Measurements from ENCODE around the gene DMAC2. TPM values are rescaled to one million over a fixed set of nuclear protein-coding genes. Genes with fewer than 3 reads are reported as not detected.
A peak's percentile ranks its signal among the peaks of the same experiment; 100 is the strongest.
"Not testable (repeated sequence)": the region's sequence is repeated elsewhere in the genome, so short reads cannot be mapped to it uniquely, and the experiment has no call there.

DMAC2 gene
- 10 to 100 TPM; 52.9 to 71.5 TPM for total RNA-seq
- polyA plus RNA-seq (2013, experiment 1 of 2): 82.8 TPM
- polyA plus RNA-seq (2013, experiment 2 of 2): 72.9 TPM
- long read RNA-seq, experiment 1, partial matches to known transcripts: 23 of 31 reads
- long read RNA-seq, experiment 1, other reads (novel, unspliced or antisense): 1 of 31 reads
- long read RNA-seq, experiment 2, transcript DMAC2-201 (6 exons, 1,692 nt): major isoform, 26 of 88 reads
- long read RNA-seq, experiment 2, transcript DMAC2-208 (5 exons, 979 nt): major isoform, 26 of 88 reads
- long read RNA-seq, experiment 2, partial matches to known transcripts: 15 of 88 reads
- long read RNA-seq, experiment 2, other reads (novel, unspliced or antisense): 10 of 88 reads
- long read RNA-seq, experiment 3, transcript DMAC2-201 (6 exons, 1,692 nt): major isoform, 180 of 234 reads
- long read RNA-seq, experiment 3, transcript DMAC2-210 (5 exons, 1,622 nt): minor isoform, 15 of 234 reads
- long read RNA-seq, experiment 3, partial matches to known transcripts: 17 of 234 reads
- long read RNA-seq, experiment 3, other reads (novel, unspliced or antisense): 11 of 234 reads
- long read RNA-seq, experiment 4, transcript DMAC2-208 (5 exons, 979 nt): major isoform, 81 of 293 reads
- long read RNA-seq, experiment 4, transcript DMAC2-201 (6 exons, 1,692 nt): minor isoform, 54 of 293 reads
- long read RNA-seq, experiment 4, transcript DMAC2-204 (4 exons, 1,454 nt): minor isoform, 10 of 293 reads
- long read RNA-seq, experiment 4, transcript DMAC2-216 (1 exons, 1,727 nt): minor isoform, 9 of 293 reads
- long read RNA-seq, experiment 4, partial matches to known transcripts: 5 of 293 reads
- long read RNA-seq, experiment 4, other reads (novel, unspliced or antisense): 125 of 293 reads

DNA sequence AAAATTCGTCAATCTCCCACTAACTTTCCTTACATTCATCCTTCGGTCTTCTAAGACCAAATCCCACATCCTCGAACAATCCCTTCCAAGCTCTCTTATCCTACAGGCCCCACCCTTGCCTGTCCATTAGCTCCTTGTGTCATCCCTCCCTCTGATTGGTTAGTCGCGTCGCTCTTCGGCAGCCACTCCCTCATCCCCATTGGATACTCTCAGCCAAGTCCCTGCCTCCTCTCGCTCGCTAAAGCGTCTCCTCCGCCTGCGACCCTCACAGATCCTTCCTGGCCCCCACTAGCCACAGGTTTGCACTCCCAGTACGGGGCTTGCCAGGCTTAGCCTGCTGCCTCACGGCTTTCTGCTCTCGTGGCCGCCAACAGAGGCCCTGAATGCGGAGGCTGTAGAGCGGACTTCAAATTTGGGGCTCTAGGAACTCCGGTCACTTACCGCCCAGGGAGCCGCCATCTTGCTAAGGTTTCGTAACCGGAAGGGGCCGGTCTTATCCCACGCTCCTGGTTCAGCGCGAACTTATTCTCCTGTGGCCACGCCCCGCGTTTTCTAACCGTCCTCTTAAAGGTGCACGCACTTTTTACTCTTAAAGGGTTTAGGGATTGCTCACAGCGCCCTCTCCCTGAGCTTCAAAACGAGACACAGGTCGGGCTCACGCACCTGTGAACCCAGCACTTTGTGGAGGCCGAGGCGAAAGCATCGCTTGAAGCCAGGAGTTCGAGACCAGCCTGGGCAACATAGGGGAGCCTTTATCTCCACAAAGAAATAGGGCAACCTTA, at the start of gene DMAC2:
Gene DMAC2, minus strand, starts transcription at position 472 of the 782 bp plus-strand sequence. Its CDS starts 13 bp downstream, at position 459.
- WGBS, 2 experiments (ENCODE audit: insufficient coverage in 1 of 2, insufficient read length in 1 of 2): 2% methylated on average over 35 to 40 of the region's 40 CpGs
- peak; percentile 98 for DNase-seq
- H3K36me3 Mint-ChIP-seq (ENCODE audit: low read depth): peaks cover 15% of the 10 kb centered on the region
- peak within 1 kb of the TSS; percentile 90 for H3K27ac ChIP-seq (ENCODE audit: low read depth, low read length)
- H3K27me3 ChIP-seq (ENCODE audit: control insufficient read depth, insufficient read depth, low read length, poor library complexity, severe bottlenecking): no peaks in the 10 kb centered on the region
- TF ChIP-seq CTCF (conservative IDR thresholded peaks at IDR 0.05): peak; percentile 68
- H3K36me3 ChIP-seq (ENCODE audit: control insufficient read depth, insufficient read depth, low read length): peaks cover 7% of the 10 kb centered on the region
- H3K9ac ChIP-seq (ENCODE audit: extremely low read depth, low read length, poor library complexity, severe bottlenecking): peak within 1 kb of the TSS; percentile 96
- H3K9me3 Mint-ChIP-seq: no peaks in the 10 kb centered on the region
- peaks cover 6% of the 10 kb centered on the region for H3K4me1 Mint-ChIP-seq
- H3K27ac Mint-ChIP-seq: no peak within 1 kb of the TSS
- peaks cover 18% of the 10 kb centered on the region for H3K27me3 Mint-ChIP-seq (ENCODE audit: insufficient read depth)
- H3K9me3 ChIP-seq (ENCODE audit: control insufficient read depth, low read length): no peaks in the 10 kb centered on the region
- H3K4me3 ChIP-seq (ENCODE audit: low read length): peak within 1 kb of the TSS; percentile 98
- no peak within 1 kb of the TSS for H3K4me3 Mint-ChIP-seq
- H3K4me1 ChIP-seq (ENCODE audit: control insufficient read depth, insufficient read depth, low read length): no peaks in the 10 kb centered on the region

GRCh38 chr19:41486953-41487352, 47.2 kb upstream of the DMAC2 start:
- H3K9ac ChIP-seq (ENCODE audit: extremely low read depth, low read length, poor library complexity, severe bottlenecking); H3K27me3 ChIP-seq (ENCODE audit: control insufficient read depth, insufficient read depth, low read length, poor library complexity, severe bottlenecking); H3K4me1 Mint-ChIP-seq; H3K4me1 ChIP-seq (ENCODE audit: control insufficient read depth, insufficient read depth, low read length); H3K4me3 ChIP-seq (ENCODE audit: low read length); H3K27me3 Mint-ChIP-seq (ENCODE audit: insufficient read depth); H3K27ac ChIP-seq (ENCODE audit: low read depth, low read length); H3K27ac Mint-ChIP-seq; DNase-seq; H3K36me3 ChIP-seq (ENCODE audit: control insufficient read depth, insufficient read depth, low read length); H3K4me3 Mint-ChIP-seq; H3K36me3 Mint-ChIP-seq (ENCODE audit: low read depth): not testable (repeated sequence)
- WGBS, 2 experiments (ENCODE audit: insufficient coverage in 1 of 2, insufficient read length in 1 of 2): 81% methylated on average over 4 of the region's 4 CpGs; no CpG with 5 or more reads in 1 of the 2 experiments
- peaks cover 15% of the 10 kb centered on the region for H3K9me3 ChIP-seq (ENCODE audit: control insufficient read depth, low read length)
- peaks cover 53% of the 10 kb centered on the region for H3K9me3 Mint-ChIP-seq

GRCh38 chr19:41484822-41485221, 45.1 kb upstream of the DMAC2 start:
- Mint-ChIP-seq H3K27ac (no peak overlapping the region), H3K27me3 (ENCODE audit: insufficient read depth) (peaks cover 8% of the 10 kb centered on the region)
- H3K9me3 ChIP-seq (ENCODE audit: control insufficient read depth, low read length): peaks cover 15% of the 10 kb centered on the region

More at GRCh38 chr19:41484822-41485221, 45.1 kb upstream of the DMAC2 start:
- H3K27me3 ChIP-seq (ENCODE audit: control insufficient read depth, insufficient read depth, low read length, poor library complexity, severe bottlenecking): peaks cover 4% of the 10 kb centered on the region
- Mint-ChIP-seq H3K4me3 (no peak overlapping the region), H3K4me1 (no peaks in the 10 kb centered on the region), H3K9me3 (peaks cover 72% of the 10 kb centered on the region), H3K36me3 (ENCODE audit: low read depth) (no peaks in the 10 kb centered on the region)
- no peak overlapping the region for H3K27ac ChIP-seq (ENCODE audit: low read depth, low read length)
- no peak overlapping the region for H3K9ac ChIP-seq (ENCODE audit: extremely low read depth, low read length, poor library complexity, severe bottlenecking)
- DNase-seq: no peak
- H3K4me1 ChIP-seq (ENCODE audit: control insufficient read depth, insufficient read depth, low read length): no peaks in the 10 kb centered on the region
- H3K36me3 ChIP-seq (ENCODE audit: control insufficient read depth, insufficient read depth, low read length): no peaks in the 10 kb centered on the region
- H3K4me3 ChIP-seq (ENCODE audit: low read length): no peak overlapping the region
- TF ChIP-seq CTCF (conservative IDR thresholded peaks at IDR 0.05): no peak
- WGBS, 2 experiments (ENCODE audit: insufficient coverage in 1 of 2, insufficient read length in 1 of 2): 81 to 83% methylated on average over 1 to 4 of the region's 4 CpGs
